ENCODE measurements around the gene NPC1. TPM values are rescaled to one million over a fixed set of nuclear protein-coding genes. Genes with fewer than 3 reads are reported as not detected.

NPC1 gene
- total RNA-seq, 1 donor from 2014 or later = 21.6 TPM

Other genes starting within 250 kb of the NPC1 start
- 9.3 TPM for gene RIOK3, start 133.2 kb downstream of the NPC1 start, total RNA-seq
- gene RMC1, start 83.0 kb downstream of the NPC1 start, total RNA-seq = 20.1 TPM
- gene ANKRD29, start 76.4 kb upstream of the NPC1 start, total RNA-seq = 118 TPM
- 27.2 TPM for gene LAMA3, start 102.9 kb upstream of the NPC1 start, total RNA-seq